GM12865 (cell line): Measurements from ENCODE around the gene SCAF1.

Source experiments
- DNase-seq: peaks from one replicate; pipeline ENCODE4 v3.0.0; 2010; ENCODE audit warnings: low read depth
- H3K4me3 ChIP-seq: 2 replicates; pipeline ENCODE4 v1.5.1; 2011; ENCODE audit warnings: mild to moderate bottlenecking, low read depth, low read length, control low read depth
- TF ChIP-seq, protein P1 (sequence below): IDR thresholded peaks from 2 replicates; pipeline ENCODE4 v1.5.1; 2011; ENCODE audit warnings: low read length, control low read depth, low read depth, inconsistent platforms; ENCODE audit not compliant: insufficient read depth; ENCODE audit errors: missing control alignments

The SCAF1 gene

DNA sequence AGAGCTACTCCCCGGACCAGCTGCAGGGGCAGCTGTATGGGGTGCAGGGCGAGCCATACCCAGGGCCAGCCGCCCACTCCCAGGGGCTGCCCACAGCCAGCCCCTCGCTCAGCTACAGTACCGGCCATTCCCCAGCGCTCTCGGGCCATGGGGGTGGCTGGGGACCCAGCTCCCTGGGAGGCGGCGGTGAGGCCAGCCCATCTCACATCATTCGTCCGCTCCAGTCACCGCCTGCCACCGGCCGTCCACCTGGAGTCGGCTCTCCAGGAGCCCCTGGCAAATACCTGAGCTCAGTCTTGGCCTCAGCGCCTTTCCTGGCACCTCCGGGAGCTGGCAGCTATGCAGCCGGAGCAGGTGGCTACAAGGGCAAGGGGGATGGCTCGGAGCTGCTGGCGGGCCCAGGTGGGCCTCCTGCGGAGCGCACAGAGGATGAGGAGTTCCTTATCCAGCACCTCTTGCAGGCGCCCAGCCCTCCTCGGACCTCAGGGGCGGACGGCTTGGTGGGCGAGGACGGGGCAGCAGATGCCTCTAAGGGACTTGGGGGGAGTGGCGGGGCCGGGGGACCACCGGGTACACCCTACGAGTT is 46.1 kb upstream of the SCAF1 start:
- no peak overlapping the region for H3K4me3 ChIP-seq
- DNase-seq, result no peak
- TF ChIP-seq, protein P1, sequence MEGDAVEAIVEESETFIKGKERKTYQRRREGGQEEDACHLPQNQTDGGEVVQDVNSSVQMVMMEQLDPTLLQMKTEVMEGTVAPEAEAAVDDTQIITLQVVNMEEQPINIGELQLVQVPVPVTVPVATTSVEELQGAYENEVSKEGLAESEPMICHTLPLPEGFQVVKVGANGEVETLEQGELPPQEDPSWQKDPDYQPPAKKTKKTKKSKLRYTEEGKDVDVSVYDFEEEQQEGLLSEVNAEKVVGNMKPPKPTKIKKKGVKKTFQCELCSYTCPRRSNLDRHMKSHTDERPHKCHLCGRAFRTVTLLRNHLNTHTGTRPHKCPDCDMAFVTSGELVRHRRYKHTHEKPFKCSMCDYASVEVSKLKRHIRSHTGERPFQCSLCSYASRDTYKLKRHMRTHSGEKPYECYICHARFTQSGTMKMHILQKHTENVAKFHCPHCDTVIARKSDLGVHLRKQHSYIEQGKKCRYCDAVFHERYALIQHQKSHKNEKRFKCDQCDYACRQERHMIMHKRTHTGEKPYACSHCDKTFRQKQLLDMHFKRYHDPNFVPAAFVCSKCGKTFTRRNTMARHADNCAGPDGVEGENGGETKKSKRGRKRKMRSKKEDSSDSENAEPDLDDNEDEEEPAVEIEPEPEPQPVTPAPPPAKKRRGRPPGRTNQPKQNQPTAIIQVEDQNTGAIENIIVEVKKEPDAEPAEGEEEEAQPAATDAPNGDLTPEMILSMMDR, result no peak

DNA sequence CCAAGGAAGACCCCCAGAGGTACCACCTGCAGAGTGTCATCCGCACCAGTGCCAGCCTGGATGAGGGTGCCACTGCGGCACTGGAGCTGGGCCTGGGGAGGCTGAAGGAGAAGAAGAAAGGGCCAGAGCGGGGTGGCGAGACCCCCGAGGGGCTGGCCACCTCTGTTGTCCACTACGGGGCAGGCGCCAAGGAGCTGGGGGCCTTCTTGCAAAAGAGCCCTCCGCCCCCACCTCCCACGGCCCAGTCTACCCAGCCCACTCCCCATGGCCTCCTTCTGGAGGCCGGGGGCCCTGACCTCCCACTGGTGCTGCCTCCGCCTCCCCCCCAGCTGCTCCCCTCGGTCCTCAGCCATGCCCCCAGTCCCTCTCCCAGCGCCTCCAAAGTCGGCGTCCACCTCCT is 45.6 kb upstream of the SCAF1 start:
- TF ChIP-seq, protein P1, result no peak
- no peak for DNase-seq
- H3K4me3 ChIP-seq, result no peak overlapping the region

DNA sequence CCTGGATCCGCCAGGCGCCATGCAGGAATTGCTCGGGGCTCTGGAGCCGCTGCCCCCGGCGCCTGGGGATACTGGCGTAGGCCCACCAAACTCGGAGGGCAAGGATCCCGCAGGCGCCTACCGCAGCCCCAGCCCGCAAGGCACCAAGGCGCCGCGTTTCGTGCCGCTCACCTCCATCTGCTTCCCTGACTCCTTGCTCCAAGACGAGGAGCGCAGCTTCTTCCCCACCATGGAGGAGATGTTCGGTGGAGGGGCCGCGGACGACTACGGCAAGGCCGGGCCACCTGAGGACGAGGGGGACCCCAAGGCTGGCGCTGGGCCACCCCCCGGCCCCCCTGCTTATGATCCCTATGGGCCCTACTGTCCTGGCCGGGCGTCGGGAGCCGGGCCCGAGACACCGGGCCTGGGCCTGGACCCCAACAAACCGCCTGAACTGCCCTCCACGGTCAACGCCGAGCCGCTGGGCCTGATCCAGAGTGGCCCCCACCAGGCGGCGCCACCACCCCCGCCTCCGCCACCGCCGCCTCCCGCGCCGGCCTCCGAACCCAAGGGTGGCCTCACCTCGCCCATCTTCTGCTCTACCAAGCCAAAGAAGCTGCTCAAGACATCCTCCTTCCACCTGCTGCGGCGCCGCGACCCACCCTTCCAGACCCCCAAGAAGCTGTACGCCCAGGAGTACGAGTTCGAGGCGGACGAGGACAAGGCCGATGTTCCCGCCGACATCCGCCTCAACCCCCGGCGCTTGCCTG is 44.9 kb upstream of the SCAF1 start:
- H3K4me3 ChIP-seq, result no peak overlapping the region
- no peak for DNase-seq
- TF ChIP-seq, protein P1, result no peak

DNA sequence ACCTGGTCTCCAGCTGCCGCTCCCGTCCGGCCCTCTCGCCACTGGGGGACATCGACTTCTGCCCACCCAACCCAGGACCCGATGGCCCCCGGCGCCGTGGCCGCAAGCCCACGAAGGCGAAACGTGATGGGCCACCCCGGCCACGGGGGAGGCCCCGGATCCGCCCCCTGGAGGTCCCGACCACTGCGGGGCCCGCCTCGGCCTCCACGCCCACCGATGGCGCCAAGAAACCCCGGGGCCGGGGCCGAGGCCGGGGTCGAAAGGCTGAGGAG is 44.4 kb upstream of the SCAF1 start:
- H3K4me3 ChIP-seq, result no peak overlapping the region
- TF ChIP-seq, protein P1, result no peak
- no peak for DNase-seq

DNA sequence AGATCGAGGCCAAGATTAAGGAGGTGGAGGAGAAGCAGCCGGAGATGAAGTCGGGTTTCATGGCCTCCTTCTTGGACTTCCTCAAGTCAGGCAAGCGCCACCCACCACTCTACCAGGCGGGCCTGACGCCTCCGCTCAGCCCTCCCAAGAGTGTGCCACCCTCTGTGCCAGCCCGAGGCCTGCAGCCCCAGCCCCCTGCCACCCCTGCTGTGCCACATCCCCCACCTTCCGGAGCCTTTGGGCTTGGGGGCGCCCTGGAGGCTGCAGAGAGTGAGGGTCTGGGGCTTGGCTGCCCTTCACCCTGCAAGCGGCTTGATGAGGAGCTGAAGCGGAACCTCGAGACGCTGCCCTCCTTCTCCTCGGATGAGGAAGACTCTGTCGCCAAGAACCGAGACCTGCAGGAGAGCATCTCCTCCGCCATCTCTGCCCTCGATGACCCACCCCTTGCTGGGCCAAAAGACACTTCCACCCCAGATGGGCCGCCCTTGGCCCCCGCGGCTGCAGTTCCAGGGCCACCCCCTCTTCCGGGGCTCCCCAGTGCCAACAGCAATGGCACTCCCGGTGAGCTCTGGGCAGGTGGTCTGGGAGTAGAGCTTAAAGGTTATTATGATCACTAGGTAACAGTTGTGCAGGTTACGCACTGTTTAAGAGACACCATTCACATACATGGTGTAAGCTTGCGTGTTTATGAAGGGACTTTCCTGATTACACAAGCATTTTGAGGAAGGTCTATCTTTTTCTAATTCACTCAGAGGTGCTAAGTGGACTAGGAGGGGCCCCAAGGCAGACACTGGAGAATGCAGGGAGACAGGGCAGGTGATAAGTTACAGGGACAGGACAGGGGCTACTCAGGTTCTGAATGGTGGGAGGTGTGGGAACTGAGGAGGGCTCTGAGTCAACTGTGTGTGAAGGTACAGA is 42.4 kb upstream of the SCAF1 start:
- no peak for DNase-seq
- TF ChIP-seq, protein P1, result no peak

DNA sequence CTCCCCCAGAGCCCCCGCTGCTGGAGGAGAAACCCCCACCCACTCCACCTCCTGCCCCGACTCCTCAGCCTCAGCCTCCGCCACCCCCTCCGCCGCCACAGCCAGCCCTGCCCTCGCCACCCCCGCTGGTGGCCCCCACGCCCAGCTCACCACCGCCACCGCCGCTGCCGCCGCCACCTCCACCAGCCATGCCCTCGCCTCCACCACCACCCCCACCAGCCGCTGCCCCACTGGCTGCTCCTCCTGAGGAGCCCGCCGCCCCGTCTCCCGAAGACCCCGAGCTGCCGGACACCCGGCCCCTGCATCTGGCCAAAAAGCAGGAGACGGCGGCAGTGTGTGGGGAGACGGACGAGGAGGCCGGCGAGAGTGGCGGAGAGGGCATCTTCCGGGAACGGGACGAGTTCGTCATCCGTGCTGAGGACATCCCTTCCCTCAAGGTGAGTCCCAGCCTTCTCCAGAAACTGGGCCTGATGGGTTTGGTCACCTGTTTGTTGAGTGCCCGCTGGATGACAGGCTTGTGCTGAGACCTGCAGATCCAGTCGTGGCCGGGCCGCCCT is 40.4 kb upstream of the SCAF1 start:
- TF ChIP-seq, protein P1, result no peak
- no peak overlapping the region for H3K4me3 ChIP-seq
- DNase-seq, result no peak

More for the DNA sequence above, 42.4 kb upstream of the SCAF1 start:
- H3K4me3 ChIP-seq, result no peak overlapping the region
